Thymus (tissue), 11 donors: Measurements from ENCODE around the gene PRKACA. TPM values are rescaled to one million over a fixed set of nuclear protein-coding genes. Genes with fewer than 3 reads are reported as not detected.

Experiments used
- DNase-seq, 9 donors: peaks; one replicate each; pipeline ENCODE4 v3.0.0-alpha.2; 2013; ENCODE audit warnings: low spot score in 9 of 9, low read depth in 6 of 9, missing footprints in 1 of 9
- H3K27ac ChIP-seq, 2 donors: one replicate each; pipeline ENCODE4 v1.5.1; 2013; ENCODE audit warnings: control low read depth in 1 of 2, low read depth in 1 of 2, low read length in 1 of 2, mild to moderate bottlenecking in 1 of 2, moderate library complexity in 1 of 2
- H3K27me3 ChIP-seq, 2 donors: one replicate each; pipeline ENCODE4 v1.5.1; 2013; ENCODE audit warnings: low read length in 1 of 2; ENCODE audit not compliant: control insufficient read depth in 2 of 2, insufficient read depth in 1 of 2
- H3K36me3 ChIP-seq, 2 donors: one replicate each; pipeline ENCODE4 v1.5.1; 2013; ENCODE audit warnings: low read length in 1 of 2, mild to moderate bottlenecking in 1 of 2, moderate library complexity in 1 of 2; ENCODE audit not compliant: control insufficient read depth in 2 of 2, insufficient read depth in 2 of 2
- H3K4me1 ChIP-seq, 2 donors: one replicate each; pipeline ENCODE4 v1.5.1; 2013; ENCODE audit warnings: low read length in 2 of 2; ENCODE audit not compliant: control insufficient read depth in 2 of 2, insufficient read depth in 2 of 2
- H3K4me3 ChIP-seq, 2 donors: one replicate each; pipeline ENCODE4 v1.5.1; 2013; ENCODE audit warnings: low read length in 2 of 2, control low read depth in 1 of 2, mild to moderate bottlenecking in 1 of 2
- H3K9me3 ChIP-seq, 2 donors: one replicate each; pipeline ENCODE4 v1.5.1; 2013; ENCODE audit warnings: low read length in 1 of 2, mild to moderate bottlenecking in 1 of 2; ENCODE audit not compliant: control insufficient read depth in 2 of 2, insufficient read depth in 1 of 2
- WGBS: extraction: QIAGEN DNeasy Blood & Tissue Kit; methylation state at CpG from one replicate; pipeline ENCODE4 v1.1.7; 2013; 5-methylcytosine and 5-hydroxymethylcytosine counted together
- polyA plus RNA-seq: library from polyadenylated mRNA; stranded (reverse); fragments of 200-250 nt; gene quantifications from one replicate; pipeline ENCODE4 v1.2.3, GENCODE V29; 2013
- total RNA-seq: library from RNA; stranded (reverse); fragments of 120-200 nt; gene quantifications from one replicate; pipeline ENCODE4 v1.2.4, GENCODE V29; 2013
- donor health status: healthy.

Gene PRKACA
- total and polyA plus RNA-seq, 2 donors, result 10.2 to 36.8 TPM

DNA sequence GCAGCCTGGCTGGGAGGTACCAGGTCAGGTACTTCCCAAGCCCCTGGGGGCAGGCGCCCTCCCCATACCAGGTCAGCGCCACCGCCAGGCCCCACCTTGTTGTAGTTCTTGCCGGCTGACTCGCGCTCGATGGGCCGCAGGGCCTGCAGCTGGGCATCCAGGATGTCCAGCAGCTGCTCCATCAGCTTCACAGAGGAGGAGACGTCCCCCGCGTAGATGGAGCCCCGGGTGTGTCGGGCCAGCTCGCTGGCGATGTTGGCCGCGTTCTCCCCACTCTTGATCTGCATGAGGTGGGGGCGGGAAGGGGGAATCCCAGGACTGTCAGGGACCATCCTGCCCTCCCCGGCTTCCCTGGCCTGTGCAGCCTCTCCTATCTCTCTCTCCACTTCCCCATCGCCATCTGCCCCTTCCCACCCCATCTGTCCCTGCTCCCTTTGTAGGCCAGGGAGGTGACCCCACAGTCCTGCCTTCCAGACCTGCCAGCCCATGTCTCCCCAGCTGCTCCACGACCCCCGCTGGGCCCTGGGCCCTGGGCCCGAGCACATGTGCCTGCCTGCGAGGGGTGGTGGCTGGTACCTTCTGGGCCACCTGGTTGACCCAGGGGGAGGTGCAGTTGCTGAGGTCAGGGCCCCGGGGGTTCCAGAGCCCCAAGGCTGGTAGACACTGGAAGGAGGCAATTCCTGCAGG lies 42.6 kb upstream of the PRKACA start:
- H3K27ac ChIP-seq, result no peak overlapping the region
- DNase-seq, result no peak

DNA sequence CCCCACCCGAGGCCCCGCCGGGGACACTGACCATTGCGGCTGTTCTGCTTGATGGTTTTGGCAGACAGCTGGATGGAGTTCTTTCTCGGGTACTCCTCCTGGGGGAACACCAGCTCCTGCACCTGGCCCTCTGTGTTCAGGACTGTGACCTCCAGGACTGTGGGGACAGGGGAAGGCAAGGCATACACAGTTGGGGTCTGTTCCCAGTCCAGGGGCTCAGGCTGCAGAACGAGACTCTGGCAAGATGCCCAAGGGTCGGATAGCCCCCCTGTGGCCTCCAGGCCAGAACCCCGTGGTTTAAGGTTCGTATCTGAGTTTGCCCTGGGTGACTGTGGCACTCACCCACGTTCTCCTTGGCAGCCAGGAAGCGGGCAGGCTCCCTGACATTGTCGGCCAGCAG lies 41.5 kb upstream of the PRKACA start:
- 93% methylated on average over 12 of the region's 12 CpGs for WGBS
- H3K9me3 ChIP-seq, result no peaks in the 10 kb centered on the region
- no peak overlapping the region for H3K27ac ChIP-seq
- no peaks in the 10 kb centered on the region for H3K4me1 ChIP-seq
- H3K27me3 ChIP-seq, result no peaks in the 10 kb centered on the region
- no peak overlapping the region for H3K4me3 ChIP-seq
- peaks cover 67 to 68% of the 10 kb centered on the region in 2 donors for H3K36me3 ChIP-seq
- no peak for DNase-seq

More for the DNA sequence above, 42.6 kb upstream of the PRKACA start:
- H3K9me3 ChIP-seq, result no peaks in the 10 kb centered on the region
- peaks cover 61 to 63% of the 10 kb centered on the region in 2 donors for H3K36me3 ChIP-seq
- no peaks in the 10 kb centered on the region for H3K4me1 ChIP-seq
- H3K27me3 ChIP-seq, result no peaks in the 10 kb centered on the region
- H3K4me3 ChIP-seq, result no peak overlapping the region
- 98% methylated on average over 25 of the region's 25 CpGs for WGBS

DNA sequence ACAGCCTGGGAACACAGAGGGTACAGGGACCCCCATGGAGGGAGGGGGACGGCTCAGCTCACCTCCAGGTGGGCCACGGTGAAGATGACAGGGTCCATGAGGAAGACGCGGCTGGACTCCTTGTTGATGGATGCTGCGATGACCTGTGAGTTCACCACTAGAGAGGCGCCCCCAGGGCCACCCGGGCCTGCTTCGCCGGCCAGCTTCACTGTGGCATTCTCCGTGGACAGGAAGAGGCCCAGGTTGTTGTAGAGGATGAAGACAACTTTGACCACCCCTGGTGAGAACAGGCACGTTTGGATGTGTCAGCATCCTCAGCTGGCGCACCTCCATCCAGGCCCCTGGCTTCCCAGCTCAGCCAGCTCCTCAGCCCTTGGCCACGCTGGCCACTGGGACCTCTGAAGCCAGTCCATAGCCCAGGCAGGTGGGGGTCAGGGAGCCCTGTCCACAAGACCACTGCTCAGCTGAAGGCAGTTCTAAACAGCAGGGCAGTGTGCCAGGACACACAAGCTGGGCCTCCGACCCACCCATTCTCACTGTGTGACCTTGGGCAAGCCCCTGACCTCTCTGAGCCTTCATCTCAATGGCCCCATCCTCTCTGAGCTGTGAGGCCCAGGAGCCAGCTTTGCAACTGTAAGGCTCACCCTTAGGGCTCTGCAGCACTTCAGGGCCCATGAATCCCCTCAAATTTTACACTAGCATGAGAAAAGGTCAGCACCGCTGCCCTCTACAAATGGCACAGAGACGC lies 40.9 kb upstream of the PRKACA start:
- DNase-seq, result no peak
- Histone ChIP-seq H3K27me3 (no peaks in the 10 kb centered on the region), H3K4me3 (no peak overlapping the region), H3K9me3 (no peaks in the 10 kb centered on the region), H3K36me3 (peaks cover 69 to 71% of the 10 kb centered on the region in 2 donors), H3K4me1 (no peaks in the 10 kb centered on the region), H3K27ac (no peak overlapping the region)
- 96% methylated on average over 16 of the region's 16 CpGs for WGBS

DNA sequence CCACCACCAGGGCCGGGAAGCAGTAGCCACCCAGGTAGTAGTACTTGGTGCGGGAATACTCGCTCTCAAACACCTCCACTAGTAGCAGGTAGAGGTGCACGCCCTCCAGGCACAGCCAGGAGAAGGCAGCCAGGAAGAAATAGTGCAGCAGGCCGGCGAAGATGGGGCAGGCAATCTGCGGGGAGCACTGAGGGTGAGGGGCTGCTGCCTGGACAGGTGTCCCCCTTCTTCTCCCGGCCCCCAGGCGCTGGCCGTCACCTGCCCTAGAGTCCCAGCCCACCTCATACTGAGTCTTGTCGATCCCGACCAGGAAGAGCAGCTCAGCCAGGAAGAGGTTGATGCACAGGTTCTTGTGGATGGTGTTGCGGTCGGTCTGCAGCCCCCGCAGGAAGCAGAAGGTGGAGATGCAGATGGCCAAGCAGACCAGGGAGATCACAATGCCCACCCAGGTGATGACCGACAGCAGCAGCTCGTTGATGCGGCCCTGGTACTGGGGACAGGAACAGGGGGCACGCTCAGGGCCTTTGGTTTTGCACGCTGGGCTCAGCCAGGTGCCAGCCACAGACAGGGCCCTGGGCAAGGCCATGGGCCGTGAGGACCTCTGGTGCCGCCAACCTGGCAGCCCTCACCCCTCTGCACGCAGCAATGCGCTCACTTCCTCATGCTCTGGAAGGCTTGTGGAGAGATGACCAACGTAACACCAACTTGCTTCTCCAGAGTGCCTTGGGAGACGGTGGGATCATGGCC lies 39.6 kb upstream of the PRKACA start:
- H3K4me3 ChIP-seq, result no peak overlapping the region
- no peaks in the 10 kb centered on the region for H3K27me3 ChIP-seq
- H3K4me1 ChIP-seq, result no peaks in the 10 kb centered on the region
- no peaks in the 10 kb centered on the region for H3K9me3 ChIP-seq
- no peak for DNase-seq
- peaks cover 68 to 72% of the 10 kb centered on the region in 2 donors for H3K36me3 ChIP-seq
- WGBS, result 97% methylated on average over 26 of the region's 26 CpGs
- H3K27ac ChIP-seq, result no peak overlapping the region

DNA sequence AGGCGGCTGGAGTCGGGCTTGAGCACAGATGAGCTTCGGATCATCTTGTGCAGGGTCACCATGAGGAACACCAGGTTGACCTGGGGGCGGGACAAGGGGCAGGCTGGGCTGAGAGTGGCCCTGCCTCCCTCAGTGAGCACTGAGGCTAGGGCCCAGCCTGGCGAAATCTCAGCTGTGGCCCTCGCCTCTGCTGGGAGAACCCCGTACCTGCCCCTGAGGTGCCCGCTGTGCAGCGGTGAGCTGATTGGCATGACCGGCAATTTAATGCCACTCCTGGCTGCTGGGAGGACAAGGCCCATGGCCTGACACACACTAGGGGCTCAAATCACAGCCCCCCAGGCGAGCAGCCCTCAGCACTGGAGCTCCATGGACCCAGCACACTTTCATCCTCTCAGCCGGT lies 38.6 kb upstream of the PRKACA start:
- Histone ChIP-seq H3K9me3 (no peaks in the 10 kb centered on the region), H3K27ac (no peak overlapping the region), H3K4me1 (no peaks in the 10 kb centered on the region), H3K4me3 (no peak overlapping the region), H3K27me3 (no peaks in the 10 kb centered on the region), H3K36me3 (peaks cover 74 to 76% of the 10 kb centered on the region in 2 donors)
- WGBS, result 97% methylated on average over 12 of the region's 12 CpGs
- DNase-seq, result no peak

DNA sequence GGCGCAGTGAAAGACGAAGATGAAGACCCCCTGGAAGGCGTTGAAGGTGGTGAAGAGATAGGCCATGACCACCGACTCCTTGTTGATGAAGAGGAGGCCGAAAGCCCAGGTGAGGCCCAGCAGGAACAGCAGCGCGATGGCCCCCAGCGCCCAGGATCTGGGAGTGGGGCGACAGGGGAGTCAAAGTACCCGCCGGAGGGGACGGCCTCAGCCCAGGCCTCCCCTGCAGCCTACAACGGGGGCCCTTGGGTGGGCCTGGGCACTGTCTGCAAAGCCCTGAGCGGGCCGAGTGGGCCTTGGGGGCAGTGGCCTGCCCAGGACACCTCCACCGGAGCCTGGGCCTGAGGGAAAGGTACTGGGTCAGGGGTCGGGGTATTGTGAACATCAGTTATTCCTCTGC lies 37.8 kb upstream of the PRKACA start:
- H3K4me3 ChIP-seq, result no peak overlapping the region
- H3K27ac ChIP-seq, result no peak overlapping the region
- DNase-seq, result no peak
- H3K4me1 ChIP-seq, result peaks cover under 1 to 4% of the 10 kb centered on the region in 2 donors
- H3K9me3 ChIP-seq, result no peaks in the 10 kb centered on the region
- 99% methylated on average over 17 of the region's 17 CpGs for WGBS
- H3K27me3 ChIP-seq, result no peaks in the 10 kb centered on the region
- peaks cover 76% of the 10 kb centered on the region in 2 donors for H3K36me3 ChIP-seq

DNA sequence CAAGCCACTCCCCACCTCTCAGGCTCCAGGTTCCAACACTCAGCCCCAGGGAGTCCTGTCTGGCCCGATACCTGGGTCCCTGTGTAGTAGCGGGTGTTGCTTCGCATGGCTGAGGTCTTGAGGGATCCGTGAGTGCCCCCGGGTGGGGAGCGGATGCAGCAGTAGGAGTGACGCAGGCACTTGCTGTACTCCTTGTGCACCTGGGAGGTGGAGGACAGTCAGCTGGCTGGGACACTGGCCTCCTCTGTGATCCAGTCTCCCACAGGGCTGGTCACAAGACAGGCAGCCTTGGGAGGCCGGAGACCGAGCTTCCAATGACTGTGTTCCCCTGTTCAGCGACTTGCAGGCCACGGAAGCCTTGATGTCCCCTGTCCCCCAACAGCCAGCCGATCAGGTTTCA lies 35.2 kb upstream of the PRKACA start:
- DNase-seq, result no peak
- Histone ChIP-seq H3K36me3 (peaks cover 52 to 54% of the 10 kb centered on the region in 2 donors), H3K4me1 (peaks cover 21 to 29% of the 10 kb centered on the region in 2 donors), H3K4me3 (no peak overlapping the region), H3K9me3 (no peaks in the 10 kb centered on the region), H3K27me3 (no peaks in the 10 kb centered on the region), H3K27ac (no peak overlapping the region)
- 96% methylated on average over 12 of the region's 12 CpGs for WGBS

DNA sequence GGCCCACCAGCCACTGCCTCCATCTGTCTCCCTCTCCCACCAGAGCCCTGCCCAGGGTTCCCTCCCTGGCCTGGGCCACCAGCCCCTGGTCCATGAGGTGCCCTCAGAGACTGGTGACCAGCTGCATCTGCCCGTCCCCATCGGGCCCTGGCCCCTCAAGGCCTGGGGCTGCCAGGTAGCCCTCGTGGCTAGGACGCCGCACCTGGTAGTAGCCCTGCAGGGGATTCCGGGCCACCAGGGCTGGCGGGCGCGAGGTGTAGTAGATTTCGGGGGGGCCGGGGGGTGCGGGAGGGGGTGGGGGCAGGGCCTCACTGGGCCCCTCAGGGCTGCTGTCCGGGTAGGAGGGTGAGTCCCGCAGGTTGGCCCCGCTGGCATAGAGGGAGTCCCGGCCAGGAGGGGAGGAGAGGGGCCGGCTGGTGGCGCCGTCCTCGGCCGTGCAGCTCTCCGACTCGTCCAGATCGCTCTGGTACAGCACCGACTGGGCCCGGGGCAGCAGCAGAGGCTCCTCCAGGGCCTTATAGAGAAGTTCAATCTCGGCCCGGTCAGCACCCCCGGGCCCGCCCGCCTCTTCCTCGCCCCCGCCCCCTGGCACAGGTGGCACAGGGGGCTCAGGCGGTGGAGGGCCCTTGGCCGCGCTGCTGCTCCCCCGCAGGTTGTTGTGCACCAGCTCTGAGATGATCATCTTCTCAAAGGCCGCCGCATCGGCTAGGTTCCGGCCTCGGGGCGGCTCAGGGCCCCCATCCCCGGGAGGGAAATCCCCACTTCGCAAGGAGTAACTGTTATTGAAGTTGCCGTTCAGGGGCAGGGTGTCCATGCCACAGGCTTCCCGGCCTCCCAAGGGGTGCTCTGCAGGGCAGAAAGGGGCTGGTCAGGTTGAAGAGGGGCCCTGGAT lies 33.5 kb upstream of the PRKACA start:
- peaks cover 35 to 39% of the 10 kb centered on the region in 2 donors for H3K36me3 ChIP-seq

More for the DNA sequence above, 33.5 kb upstream of the PRKACA start:
- no peaks in the 10 kb centered on the region for H3K9me3 ChIP-seq
- 96% methylated on average over 47 of the region's 47 CpGs for WGBS
- H3K4me3 ChIP-seq, result no peak overlapping the region
- peaks cover 21 to 29% of the 10 kb centered on the region in 2 donors for H3K4me1 ChIP-seq
- no peaks in the 10 kb centered on the region for H3K27me3 ChIP-seq
- no peak for DNase-seq
- H3K27ac ChIP-seq, result peak overlapping the region in 1 of 2 donors; percentile 94
